Right lobe of liver (tissue), 4 donors: ENCODE results near the gene TAX1BP3.

Experiments used
- POLR2A ChIP-seq: fragments of 450-650 bp; IDR thresholded peaks from one replicate; pipeline ENCODE4 v1.6.1; 2017; ENCODE audit warnings: antibody characterized with exemption, mild to moderate bottlenecking
- TF ChIP-seq, protein P1 (sequence below), 4 donors: fragments of 200-600 bp in 3 of 4; fragments of 450-650 bp in 1 of 4; IDR thresholded peaks; one replicate each; pipeline versions ENCODE4 v1.5.1 to v1.8.0; 2016 to 2022; ENCODE audit warnings: antibody characterized with exemption in 4 of 4, mild to moderate bottlenecking in 2 of 4
- donor health status: DM: no; HTN: no; CAD: no.
- donor health status: DM: no; HTN: no; CAD: no.
- donor health status: DM: no; HTN: yes; CAD: no.

DNA sequence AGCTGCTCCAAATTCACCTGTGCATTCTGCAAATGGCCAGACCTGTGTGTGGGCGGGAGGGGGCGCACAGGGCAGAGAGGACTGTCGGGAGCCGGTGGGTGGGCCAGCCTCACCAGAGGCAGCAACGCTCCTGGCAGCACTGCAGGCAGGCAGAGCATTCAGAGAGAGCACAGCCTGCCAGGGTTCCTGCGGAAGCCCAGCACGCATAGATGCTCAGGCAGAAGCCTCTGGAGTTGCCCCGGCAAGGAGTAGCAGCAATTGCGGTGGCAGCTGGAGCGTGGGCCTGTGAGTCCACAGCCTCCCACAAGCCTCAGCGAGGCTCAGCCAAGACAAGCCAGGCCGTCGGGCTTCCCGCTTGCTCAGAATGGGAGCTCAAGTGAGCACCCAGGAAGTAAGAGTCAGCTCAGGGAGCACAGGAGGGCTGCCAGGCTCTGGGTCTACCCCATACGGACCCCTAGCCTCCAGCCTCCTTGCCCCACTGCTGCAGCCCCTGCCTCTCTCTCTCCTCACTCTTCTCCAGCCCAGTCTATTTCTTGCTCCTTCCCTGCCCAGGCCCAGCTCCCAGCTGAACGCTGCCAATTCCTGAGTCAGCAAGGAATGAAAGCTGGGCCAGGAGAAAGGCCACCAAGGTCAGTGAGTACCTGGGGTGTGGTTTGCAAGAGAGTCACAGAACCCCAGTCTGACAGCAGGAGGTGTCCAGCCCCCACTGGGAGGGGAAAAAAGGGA is 9.9 kb upstream of the TAX1BP3 start:
- TF ChIP-seq, protein P1, sequence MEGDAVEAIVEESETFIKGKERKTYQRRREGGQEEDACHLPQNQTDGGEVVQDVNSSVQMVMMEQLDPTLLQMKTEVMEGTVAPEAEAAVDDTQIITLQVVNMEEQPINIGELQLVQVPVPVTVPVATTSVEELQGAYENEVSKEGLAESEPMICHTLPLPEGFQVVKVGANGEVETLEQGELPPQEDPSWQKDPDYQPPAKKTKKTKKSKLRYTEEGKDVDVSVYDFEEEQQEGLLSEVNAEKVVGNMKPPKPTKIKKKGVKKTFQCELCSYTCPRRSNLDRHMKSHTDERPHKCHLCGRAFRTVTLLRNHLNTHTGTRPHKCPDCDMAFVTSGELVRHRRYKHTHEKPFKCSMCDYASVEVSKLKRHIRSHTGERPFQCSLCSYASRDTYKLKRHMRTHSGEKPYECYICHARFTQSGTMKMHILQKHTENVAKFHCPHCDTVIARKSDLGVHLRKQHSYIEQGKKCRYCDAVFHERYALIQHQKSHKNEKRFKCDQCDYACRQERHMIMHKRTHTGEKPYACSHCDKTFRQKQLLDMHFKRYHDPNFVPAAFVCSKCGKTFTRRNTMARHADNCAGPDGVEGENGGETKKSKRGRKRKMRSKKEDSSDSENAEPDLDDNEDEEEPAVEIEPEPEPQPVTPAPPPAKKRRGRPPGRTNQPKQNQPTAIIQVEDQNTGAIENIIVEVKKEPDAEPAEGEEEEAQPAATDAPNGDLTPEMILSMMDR (IDR thresholded peaks at IDR 0.05): no peak
- TF ChIP-seq POLR2A: no peak
